Activated T-cell treated with anti-CD3 and anti-CD28 coated beads, Interleukin-2, amount 50 U/mL, for 72 hours (primary cell): Measurements from ENCODE around the gene PTTG2. TPM values are rescaled to one million over a fixed set of nuclear protein-coding genes. Genes with fewer than 3 reads are reported as not detected.
"Not testable (repeated sequence)": the region's sequence is repeated elsewhere in the genome, so short reads cannot be mapped to it uniquely, and the experiment has no call there.

ENCODE experiments used
- ATAC-seq, 2 donors: fragments of 150-1000 bp; cut with Tn5 transposase; replicated peaks in 1 of 2; 2 replicates each; pipeline ENCODE4 v1.10.0; 2021; ENCODE audit warnings: moderate library complexity in 2 of 2, mild to moderate bottlenecking in 1 of 2
- DNase-seq, 2 donors: peaks; one replicate each; pipeline ENCODE4 v3.0.0; 2021 to 2022; ENCODE audit warnings: mixed read lengths in 1 of 2
- H3K27ac Mint-ChIP-seq: one replicate; pipeline ENCODE4 v1.8.0; 2022; ENCODE audit warnings: mild to moderate bottlenecking, moderate library complexity, mixed read lengths
- H3K27me3 Mint-ChIP-seq: one replicate; pipeline ENCODE4 v1.8.0; 2022; ENCODE audit warnings: low read depth, mixed read lengths
- H3K36me3 Mint-ChIP-seq, 2 donors: one replicate each; pipeline ENCODE4 v1.8.0; 2022; ENCODE audit warnings: mixed read lengths in 2 of 2, mild to moderate bottlenecking in 1 of 2; ENCODE audit not compliant: insufficient read depth in 2 of 2
- H3K4me1 Mint-ChIP-seq: one replicate; pipeline ENCODE4 v1.8.0; 2022; ENCODE audit warnings: low read depth, mixed read lengths
- H3K4me3 Mint-ChIP-seq, 2 donors: one replicate each; pipeline ENCODE4 v1.8.0; 2022; ENCODE audit warnings: mild to moderate bottlenecking in 2 of 2, mixed read lengths in 2 of 2, moderate library complexity in 2 of 2
- H3K9me3 Mint-ChIP-seq, 2 donors: one replicate each; pipeline ENCODE4 v1.8.0; 2022; ENCODE audit warnings: mixed read lengths in 2 of 2
- total RNA-seq, 2 donors: library from RNA; stranded (reverse); gene quantifications; one replicate each; pipeline ENCODE4 v1.2.3, GENCODE V29; 2022

The PTTG2 gene
- not detected for total RNA-seq

GRCh38 chr4:37960098-37960497 is at the start of gene PTTG2:
Gene PTTG2 (plus strand): TSS chr4:37960398. CDS start chr4:37960435, 37 bp downstream.
- Mint-ChIP-seq H3K4me3 (no peak within 1 kb of the TSS), H3K4me1 (peaks cover 3% of the 10 kb centered on the region), H3K36me3 (no peaks in the 10 kb centered on the region), H3K9me3 (peaks cover 0 to 2% of the 10 kb centered on the region in 2 donors), H3K27ac (no peak within 1 kb of the TSS), H3K27me3 (no peaks in the 10 kb centered on the region)
- no peak for ATAC-seq
- no peak for DNase-seq

- H3K27me3 Mint-ChIP-seq = no peaks in the 10 kb centered on the region
- H3K9me3 Mint-ChIP-seq = no peaks in the 10 kb centered on the region
- ATAC-seq (no peak), DNase-seq (no peak)
- H3K27ac Mint-ChIP-seq = no peak overlapping the region
- no peak overlapping the region for H3K4me3 Mint-ChIP-seq
- H3K4me1 Mint-ChIP-seq = peaks cover 9% of the 10 kb centered on the region
- H3K36me3 Mint-ChIP-seq = peaks cover 0 to 1% of the 10 kb centered on the region in 2 donors
These were observed 45.7 kb upstream of the PTTG2 start for GRCh38 chr4:37914539-37914938.

DNA sequence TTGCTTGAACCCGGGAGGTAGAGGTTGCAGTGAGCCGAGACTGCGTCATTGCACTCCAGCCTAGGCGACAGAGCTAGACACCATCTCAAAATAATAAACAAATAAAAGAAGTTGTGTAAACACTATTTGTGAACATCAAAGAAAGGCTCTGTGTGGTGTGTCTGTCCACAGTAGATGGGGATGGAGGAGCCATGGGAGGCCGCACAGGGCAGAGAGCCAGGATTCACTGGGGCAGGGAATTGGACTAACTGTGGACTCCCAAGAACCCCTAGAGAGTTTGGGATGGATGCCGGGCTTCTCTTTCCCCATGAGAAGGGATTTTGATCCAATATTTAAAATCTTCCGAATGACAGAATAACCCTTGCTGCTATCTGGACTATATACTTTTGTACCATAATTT is 42.8 kb upstream of the PTTG2 start:
- ATAC-seq (no peak), DNase-seq (no peak)
- Mint-ChIP-seq H3K4me1 (peaks cover 8% of the 10 kb centered on the region), H3K9me3 (no peaks in the 10 kb centered on the region), H3K27ac (no peak overlapping the region), H3K4me3 (no peak overlapping the region), H3K27me3 (no peaks in the 10 kb centered on the region), H3K36me3 (peaks cover 3% of the 10 kb centered on the region in 2 donors)

DNA sequence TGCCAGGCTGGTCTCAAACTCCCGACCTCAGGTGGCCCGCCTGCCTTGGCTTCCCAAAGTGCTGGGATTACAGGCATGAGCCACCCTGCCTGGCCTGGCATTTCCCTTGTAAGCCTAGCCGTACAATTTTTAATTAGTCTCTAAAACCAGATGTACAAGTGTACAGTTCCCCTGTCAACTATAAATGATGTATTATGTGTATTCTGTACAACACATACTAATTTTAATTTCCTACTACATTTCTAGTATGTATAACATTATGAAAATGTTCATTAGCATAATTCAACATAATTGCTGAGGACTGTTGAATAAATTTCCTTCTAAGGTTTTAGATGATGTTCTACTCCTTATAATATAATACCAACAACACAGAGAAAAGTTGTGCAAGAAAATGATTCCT is 41.5 kb upstream of the PTTG2 start:
- Mint-ChIP-seq H3K9me3 (peaks cover 0 to 3% of the 10 kb centered on the region in 2 donors), H3K4me1 (peaks cover 11% of the 10 kb centered on the region), H3K27me3 (no peaks in the 10 kb centered on the region), H3K27ac (no peak overlapping the region), H3K36me3 (peaks cover 3% of the 10 kb centered on the region in 2 donors), H3K4me3 (no peak overlapping the region)
- DNase-seq (no peak), ATAC-seq (no peak)

DNA sequence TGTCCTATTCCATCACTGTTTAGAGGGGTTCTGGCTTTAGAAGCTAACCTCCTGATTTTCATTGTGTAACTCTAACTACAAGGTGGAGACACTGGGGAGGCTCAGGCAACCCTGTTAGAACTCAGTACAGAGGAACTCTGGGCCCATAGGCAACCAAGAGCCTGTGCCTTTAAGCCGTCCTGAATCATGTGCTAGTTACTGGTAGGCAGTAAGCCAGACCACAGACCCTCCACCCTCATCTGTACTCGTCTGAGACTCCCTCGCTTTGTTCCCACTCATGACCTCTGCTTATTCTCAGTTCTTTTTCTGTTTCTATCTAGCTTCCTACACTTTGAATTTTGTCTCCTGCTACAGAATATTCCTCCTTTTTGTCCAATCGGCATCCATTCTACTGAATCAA is 37.9 kb upstream of the PTTG2 start:
- H3K36me3 Mint-ChIP-seq = peaks cover 1 to 3% of the 10 kb centered on the region in 2 donors
- no peak overlapping the region for H3K4me3 Mint-ChIP-seq
- H3K27me3 Mint-ChIP-seq = no peaks in the 10 kb centered on the region
- peaks cover 11% of the 10 kb centered on the region for H3K4me1 Mint-ChIP-seq
- peaks cover 0 to 3% of the 10 kb centered on the region in 2 donors for H3K9me3 Mint-ChIP-seq
- peak overlapping the region; percentile 16 for H3K27ac Mint-ChIP-seq
- DNase-seq (peak in 1 of 2 donors; percentile 12), ATAC-seq (peak in 1 of 2 donors; percentile 76)

DNA sequence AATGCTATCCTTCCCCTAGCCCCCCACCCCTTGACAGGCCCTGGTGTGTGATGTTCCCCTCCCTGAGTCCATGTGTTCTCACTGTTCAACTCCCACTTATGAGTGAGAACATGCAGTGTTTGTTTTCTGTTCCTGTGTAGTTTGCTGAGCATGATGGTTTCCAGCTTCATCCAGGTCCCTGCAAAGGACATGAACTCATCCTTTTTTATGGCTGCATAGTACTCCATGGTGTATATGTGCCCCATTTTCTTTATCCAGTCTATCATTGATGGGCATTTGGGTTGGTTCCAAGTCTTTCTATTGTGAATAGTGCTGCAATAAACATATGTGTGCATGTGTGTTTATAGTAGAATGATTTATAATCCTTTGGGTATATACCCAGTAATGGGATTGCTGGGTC is 37.1 kb upstream of the PTTG2 start:
- not testable (repeated sequence) for ATAC-seq, H3K27ac Mint-ChIP-seq, H3K4me3 Mint-ChIP-seq, H3K9me3 Mint-ChIP-seq, H3K36me3 Mint-ChIP-seq, DNase-seq, H3K27me3 Mint-ChIP-seq
- H3K4me1 Mint-ChIP-seq = peaks cover 13% of the 10 kb centered on the region

DNA sequence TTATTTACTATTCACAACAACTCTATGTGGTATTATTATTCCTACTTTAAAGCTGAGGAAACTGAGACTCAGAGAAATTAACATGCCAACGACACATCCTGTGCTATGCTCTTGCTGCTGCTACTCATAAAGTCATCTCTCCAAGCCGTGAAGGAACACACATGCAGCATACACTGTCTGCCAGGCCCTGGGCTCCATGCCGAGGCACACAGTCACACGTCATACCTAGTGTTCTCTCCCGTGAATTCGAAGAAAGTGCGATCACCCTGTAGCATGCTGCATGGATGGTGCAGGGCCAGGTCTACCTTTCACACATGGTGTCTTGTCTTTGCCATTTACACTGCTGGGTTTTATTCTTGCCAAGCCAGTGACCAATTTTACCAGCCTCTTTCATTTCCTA is 35.3 kb upstream of the PTTG2 start:
- no peak for ATAC-seq
- DNase-seq = no peak
- Mint-ChIP-seq H3K27me3 (no peaks in the 10 kb centered on the region), H3K4me1 (peaks cover 31% of the 10 kb centered on the region), H3K36me3 (peaks cover 1 to 3% of the 10 kb centered on the region in 2 donors), H3K4me3 (no peak overlapping the region), H3K27ac (no peak overlapping the region), H3K9me3 (peaks cover 0 to 3% of the 10 kb centered on the region in 2 donors)

GRCh38 chr4:37927434-37927833 is 32.8 kb upstream of the PTTG2 start:
- peaks cover 27% of the 10 kb centered on the region for H3K4me1 Mint-ChIP-seq

DNA sequence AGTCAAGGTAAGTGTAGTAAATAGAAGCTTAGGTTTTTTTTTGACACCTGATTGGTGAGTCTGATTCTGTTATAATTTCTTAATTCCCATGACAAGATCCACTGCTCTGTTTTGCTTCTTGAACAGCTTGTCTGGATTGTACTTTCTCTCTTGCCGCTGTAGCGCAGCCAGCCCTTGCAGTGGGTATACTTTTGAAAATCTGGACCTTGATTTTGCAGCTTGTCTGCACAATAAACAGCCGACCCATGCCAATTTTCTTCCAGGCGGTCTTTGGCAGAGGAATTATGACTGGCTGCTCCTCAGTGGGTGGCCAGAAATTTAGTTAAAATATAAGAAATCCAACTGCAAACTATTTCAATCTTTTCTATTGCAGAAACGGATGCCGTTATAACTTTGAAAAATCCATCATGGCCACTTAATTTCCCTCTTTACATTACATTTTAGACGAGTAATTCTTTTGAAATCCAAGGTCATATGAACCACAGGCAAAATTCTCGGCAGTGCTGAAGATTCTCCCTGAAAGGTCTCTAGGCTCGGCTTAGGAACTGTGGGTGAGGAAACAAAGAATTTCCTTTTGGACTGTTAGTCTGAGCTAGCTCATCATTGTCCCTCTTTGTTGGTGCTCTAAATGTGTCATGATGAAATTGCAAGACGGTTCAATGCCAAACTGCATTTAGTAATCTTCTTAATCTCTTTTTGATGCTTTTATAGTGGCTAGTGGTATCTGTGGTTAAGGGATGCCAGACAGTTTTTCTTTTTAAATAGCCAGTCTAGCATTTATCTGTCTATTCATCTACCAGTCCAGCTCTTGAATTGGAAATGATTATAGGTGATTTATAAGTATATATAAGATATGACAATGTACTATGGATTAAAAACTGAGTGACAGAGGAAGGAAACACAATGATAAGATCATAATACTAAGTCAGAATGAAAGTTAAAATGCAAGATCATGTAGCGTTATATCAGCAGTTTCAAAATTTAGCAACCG is 31.5 kb upstream of the PTTG2 start:
- H3K4me3 Mint-ChIP-seq = peak overlapping the region in 1 of 2 donors; percentile 47
- peak; percentile 68 to 72 for ATAC-seq

More at GRCh38 chr4:37927434-37927833, 32.8 kb upstream of the PTTG2 start:
- H3K9me3 Mint-ChIP-seq = peaks cover 0 to 3% of the 10 kb centered on the region in 2 donors
- no peaks in the 10 kb centered on the region for H3K36me3 Mint-ChIP-seq
- H3K27ac Mint-ChIP-seq = no peak overlapping the region
- no peak overlapping the region for H3K4me3 Mint-ChIP-seq
- DNase-seq = no peak
- ATAC-seq = no peak
- no peaks in the 10 kb centered on the region for H3K27me3 Mint-ChIP-seq

DNA sequence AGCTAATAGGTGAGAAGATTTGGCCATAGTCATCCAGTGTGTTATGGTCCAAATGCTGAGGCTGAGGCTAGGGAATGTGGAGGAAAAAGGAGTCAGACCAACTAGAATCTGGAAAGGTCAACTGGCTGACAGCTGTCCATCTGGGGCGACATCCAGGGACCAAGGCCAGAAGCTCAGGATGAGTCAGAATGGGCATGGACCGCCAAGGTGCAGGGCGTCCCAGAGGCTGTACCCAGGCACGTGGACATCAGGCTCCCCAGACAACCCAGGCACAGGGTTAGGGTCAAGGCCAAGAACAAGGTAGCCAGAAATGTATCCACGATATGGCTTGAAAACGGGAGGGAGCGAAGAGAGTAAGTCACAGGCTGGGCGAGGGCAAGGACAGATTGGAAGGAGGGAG is 26.1 kb upstream of the PTTG2 start:
- DNase-seq (no peak), ATAC-seq (no peak)
- H3K4me3 Mint-ChIP-seq = no peak overlapping the region
- peaks cover 0 to 3% of the 10 kb centered on the region in 2 donors for H3K9me3 Mint-ChIP-seq
- H3K36me3 Mint-ChIP-seq = peaks cover 5 to 9% of the 10 kb centered on the region in 2 donors
- peaks cover 12% of the 10 kb centered on the region for H3K4me1 Mint-ChIP-seq
- no peak overlapping the region for H3K27ac Mint-ChIP-seq
- no peaks in the 10 kb centered on the region for H3K27me3 Mint-ChIP-seq

More for the DNA sequence above, 31.5 kb upstream of the PTTG2 start:
- Mint-ChIP-seq H3K27ac (peak overlapping the region; percentile 59), H3K36me3 (peaks cover 2% of the 10 kb centered on the region in 2 donors), H3K4me1 (peaks cover 24% of the 10 kb centered on the region), H3K27me3 (no peaks in the 10 kb centered on the region), H3K9me3 (no peaks in the 10 kb centered on the region)
- no peak for DNase-seq

GRCh38 chr4:37934609-37935008 is 25.6 kb upstream of the PTTG2 start:
- ATAC-seq (no peak), DNase-seq (no peak)
- H3K4me1 Mint-ChIP-seq = peaks cover 7% of the 10 kb centered on the region
- no peak overlapping the region for H3K4me3 Mint-ChIP-seq
- H3K27ac Mint-ChIP-seq = no peak overlapping the region
- peaks cover 0 to 3% of the 10 kb centered on the region in 2 donors for H3K9me3 Mint-ChIP-seq
- H3K27me3 Mint-ChIP-seq = no peaks in the 10 kb centered on the region
- peaks cover 5 to 9% of the 10 kb centered on the region in 2 donors for H3K36me3 Mint-ChIP-seq

DNA sequence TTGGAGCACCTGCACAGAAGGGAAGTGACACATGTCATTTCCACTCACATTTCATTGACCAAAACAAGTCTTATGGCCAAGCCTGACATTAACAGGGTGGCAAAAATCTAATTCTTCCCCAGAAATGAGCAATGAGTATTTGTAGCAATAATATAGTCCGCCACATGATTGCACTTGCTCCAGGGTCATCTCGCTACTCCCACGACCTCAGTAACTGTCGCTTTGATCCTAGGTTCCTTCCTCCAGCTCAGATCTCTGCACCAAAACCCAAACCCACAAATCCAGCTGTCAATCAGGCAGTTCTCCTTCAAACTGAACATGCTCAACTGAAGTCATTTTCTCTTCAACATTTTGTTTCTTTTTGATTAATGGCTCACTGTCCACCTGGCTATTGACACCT is 25.2 kb upstream of the PTTG2 start:
- no peaks in the 10 kb centered on the region for H3K27me3 Mint-ChIP-seq
- peaks cover 0 to 3% of the 10 kb centered on the region in 2 donors for H3K9me3 Mint-ChIP-seq
- peaks cover 3% of the 10 kb centered on the region for H3K4me1 Mint-ChIP-seq
- H3K36me3 Mint-ChIP-seq = peaks cover 5 to 9% of the 10 kb centered on the region in 2 donors
- no peak overlapping the region for H3K27ac Mint-ChIP-seq
- ATAC-seq = no peak
- no peak overlapping the region for H3K4me3 Mint-ChIP-seq
- DNase-seq = no peak

DNA sequence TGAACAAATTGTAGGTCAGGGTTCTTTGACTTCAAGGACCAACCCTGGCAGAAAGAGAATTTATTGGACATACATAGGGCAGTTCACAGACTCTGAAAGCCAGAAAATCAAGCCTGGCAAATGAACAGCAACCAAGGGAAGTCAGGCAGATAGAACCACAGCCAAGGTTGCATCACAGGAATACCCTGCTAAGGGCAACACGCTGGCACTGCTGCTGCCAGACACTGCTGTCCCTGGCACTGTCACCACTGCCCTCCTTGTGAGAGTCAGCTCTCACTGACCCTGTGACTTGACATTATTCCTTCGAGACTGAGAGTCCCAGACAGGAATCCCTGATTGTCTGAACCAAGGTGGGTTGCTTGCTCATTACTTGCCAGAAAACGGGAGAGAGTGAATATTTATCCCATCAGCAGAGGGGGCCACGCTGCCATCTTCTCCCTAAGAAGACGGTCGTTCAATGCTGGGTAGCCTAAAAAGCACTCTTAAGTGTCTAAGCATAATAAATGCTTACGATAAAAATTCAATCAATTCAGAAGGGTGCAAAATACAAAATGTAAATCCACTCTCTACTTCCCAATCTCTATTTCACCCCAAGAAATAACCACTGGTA is 23.2 kb upstream of the PTTG2 start:
- H3K4me1 Mint-ChIP-seq = no peaks in the 10 kb centered on the region
- H3K27ac Mint-ChIP-seq = no peak overlapping the region
- no peak overlapping the region for H3K4me3 Mint-ChIP-seq
- peaks cover 0 to 3% of the 10 kb centered on the region in 2 donors for H3K9me3 Mint-ChIP-seq
- no peak for ATAC-seq
- peaks cover 5 to 9% of the 10 kb centered on the region in 2 donors for H3K36me3 Mint-ChIP-seq
- DNase-seq = no peak
- H3K27me3 Mint-ChIP-seq = no peaks in the 10 kb centered on the region
